Aorta (tissue), 5 donors: ENCODE results near the gene MYT1. TPM values are rescaled to one million over a fixed set of nuclear protein-coding genes. Genes with fewer than 3 reads are reported as not detected.
A peak's percentile ranks its signal among the peaks of the same experiment; 100 is the strongest.
"Not testable (repeated sequence)": the region's sequence is repeated elsewhere in the genome, so short reads cannot be mapped to it uniquely, and the experiment has no call there.

Experiments used
- ATAC-seq: fragments of 200-7000 bp; cut with Tn5 transposase; one replicate; pipeline ENCODE4 v1.9.1; 2022; ENCODE audit warnings: moderate library complexity; ENCODE audit not compliant: low FRiP score
- DNase-seq, 2 donors: peaks; one replicate each; pipeline ENCODE4 v3.0.0-alpha.2; 2020
- H3K27ac ChIP-seq, 2 donors: one replicate each; pipeline ENCODE4 v1.5.1; 2013; ENCODE audit warnings: low read length in 2 of 2, mild to moderate bottlenecking in 2 of 2, moderate library complexity in 2 of 2, control low read depth in 1 of 2, inconsistent platforms in 1 of 2, low read depth in 1 of 2
- H3K27me3 ChIP-seq, 2 donors: one replicate each; pipeline ENCODE4 v1.6.1; 2013; ENCODE audit warnings: control low read depth in 1 of 2, low read length in 1 of 2, mild to moderate bottlenecking in 1 of 2, moderate library complexity in 1 of 2; ENCODE audit not compliant: insufficient read depth in 2 of 2, control insufficient read depth in 1 of 2
- H3K36me3 ChIP-seq, 2 donors: one replicate each; pipeline ENCODE4 v1.6.1; 2013; ENCODE audit warnings: control low read depth in 1 of 2, low read length in 1 of 2, mild to moderate bottlenecking in 1 of 2; ENCODE audit not compliant: insufficient read depth in 2 of 2, control insufficient read depth in 1 of 2
- H3K4me1 ChIP-seq, 2 donors: one replicate each; pipeline ENCODE4 v1.6.1; 2013; ENCODE audit warnings: low read length in 2 of 2, control low read depth in 1 of 2, mild to moderate bottlenecking in 1 of 2, moderate library complexity in 1 of 2; ENCODE audit not compliant: insufficient read depth in 2 of 2, control insufficient read depth in 1 of 2
- H3K4me3 ChIP-seq, 2 donors: one replicate each; pipeline ENCODE4 v1.5.1; 2013; ENCODE audit warnings: low read length in 2 of 2, control low read depth in 1 of 2, mild to moderate bottlenecking in 1 of 2
- H3K9me3 ChIP-seq: one replicate; pipeline ENCODE4 v1.6.1; 2013; ENCODE audit warnings: mild to moderate bottlenecking, low read length; ENCODE audit not compliant: control insufficient read depth
- WGBS, 2 donors: extraction: QIAGEN DNeasy Blood & Tissue Kit; methylation state at CpG; one replicate each; pipeline ENCODE4 v1.1.7; 2013; 5-methylcytosine and 5-hydroxymethylcytosine counted together
- intact Hi-C, 2 donors: fragments of 100-400 bp; cut with DNase I; formaldehyde crosslinking; loops; one replicate each; pipeline versions ENCODE4 v1.14.2 to v1.15.0; 2022
- polyA plus RNA-seq, 2 donors: library from polyadenylated mRNA; stranded (reverse); fragments of 200-250 nt; gene quantifications; one replicate each; pipeline ENCODE4 v1.2.3, GENCODE V29; 2013
- total RNA-seq, 2 donors: library from RNA; stranded (reverse); fragmentation: NEBNext Ultra II Directional; extraction: Animal tissue kit (Norgen Biotek cat#: 25700); gene quantifications; one replicate each; pipeline ENCODE4 v1.2.1, GENCODE V29; 2021
- donor health status: healthy with polysubstance abuse.
- donor health status: Bipolar disorder and iron deficiency.
- donor health status: DM: no; HTN: no; CAD: no.
- donor health status: DM: no; HTN: no; CAD: no.
- donor health status: DM: yes; HTN: yes; CAD: no.

MYT1 gene
- total and polyA plus RNA-seq, 4 donors: not detected

DNA sequence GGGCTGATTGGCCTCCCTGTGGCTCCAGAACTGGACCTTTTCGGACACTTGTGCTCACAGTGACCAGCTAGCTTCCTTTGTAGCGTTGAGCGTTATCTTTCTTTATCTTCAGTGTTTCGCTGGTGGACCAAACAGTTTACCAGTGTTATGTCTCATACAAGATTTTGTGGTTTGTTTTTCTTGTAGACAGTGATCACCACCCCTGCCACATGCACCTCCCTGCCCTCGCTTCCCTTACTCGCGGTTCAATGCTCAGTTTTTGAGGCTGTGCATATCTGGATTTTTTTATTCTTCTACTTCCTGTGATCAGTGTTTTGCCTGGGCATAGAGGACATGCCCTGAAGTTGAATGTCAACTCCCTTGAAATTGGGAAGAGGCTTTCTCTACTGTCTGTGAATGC lies 16.4 kb downstream of the MYT1 start:
- Histone ChIP-seq H3K9me3 (no peaks in the 10 kb centered on the region), H3K4me3 (no peak overlapping the region), H3K36me3 (no peaks in the 10 kb centered on the region), H3K4me1 (no peaks in the 10 kb centered on the region), H3K27ac (no peak overlapping the region), H3K27me3 (no peaks in the 10 kb centered on the region)
- WGBS, 2 donors: 81 to 85% methylated on average over 7 of the region's 7 CpGs
- intact Hi-C loops: no loop called here
- ATAC-seq (no peak), DNase-seq (no peak)

- Histone ChIP-seq H3K27me3 (no peaks in the 10 kb centered on the region), H3K4me3 (no peak overlapping the region), H3K36me3 (no peaks in the 10 kb centered on the region), H3K4me1 (no peaks in the 10 kb centered on the region), H3K27ac (no peak overlapping the region), H3K9me3 (no peaks in the 10 kb centered on the region)
- 75 to 78% methylated on average over 5 of the region's 5 CpGs for WGBS, 2 donors
- no peak for DNase-seq
- intact Hi-C loops: no loop called here
- ATAC-seq: no peak
These were observed 17.1 kb downstream of the MYT1 start for GRCh38 chr20:64181391-64181790.

DNA sequence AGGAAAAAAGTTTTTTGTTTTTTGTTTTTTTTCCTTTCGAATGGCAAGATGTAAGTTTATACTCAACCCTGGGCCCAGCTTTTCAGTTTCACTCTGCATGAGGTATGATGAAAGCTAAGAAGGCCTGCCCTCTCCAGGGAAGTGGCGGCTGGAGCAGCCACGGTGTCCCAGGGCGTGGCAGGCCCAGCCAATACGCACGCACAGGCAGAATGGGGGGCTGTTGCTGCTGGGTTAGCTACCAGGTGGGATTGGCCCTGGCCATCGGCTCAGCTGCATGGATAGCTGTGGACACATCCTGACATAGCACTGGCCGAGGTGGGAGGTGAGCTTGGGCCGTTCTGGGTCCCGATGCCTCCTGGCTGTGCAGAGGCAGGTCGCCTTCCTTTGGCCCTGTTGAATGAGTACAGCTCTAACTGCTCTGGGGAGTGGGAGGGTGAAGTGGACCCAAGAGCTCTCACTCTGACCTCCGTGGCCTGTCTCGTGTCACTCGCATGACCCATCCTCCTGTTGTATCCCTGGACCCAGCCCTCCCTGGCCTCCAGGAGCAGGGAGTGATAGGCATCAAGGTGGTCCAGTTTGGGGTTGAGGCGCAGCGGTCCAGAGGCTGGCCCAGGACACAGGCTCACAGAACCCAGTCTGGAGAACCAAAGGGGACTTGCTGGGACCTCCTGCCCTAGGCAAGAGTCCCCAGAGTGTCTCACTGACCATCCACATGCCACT lies 18.1 kb downstream of the MYT1 start:
- no peaks in the 10 kb centered on the region for H3K9me3 ChIP-seq
- intact Hi-C loops: no loop called here
- H3K27me3 ChIP-seq: no peaks in the 10 kb centered on the region
- no peak overlapping the region for H3K27ac ChIP-seq
- DNase-seq: no peak
- H3K4me3 ChIP-seq: no peak overlapping the region
- H3K36me3 ChIP-seq: no peaks in the 10 kb centered on the region
- ATAC-seq: no peak
- no peaks in the 10 kb centered on the region for H3K4me1 ChIP-seq
- WGBS, 2 donors: 82 to 83% methylated on average over 15 to 16 of the region's 16 CpGs

DNA sequence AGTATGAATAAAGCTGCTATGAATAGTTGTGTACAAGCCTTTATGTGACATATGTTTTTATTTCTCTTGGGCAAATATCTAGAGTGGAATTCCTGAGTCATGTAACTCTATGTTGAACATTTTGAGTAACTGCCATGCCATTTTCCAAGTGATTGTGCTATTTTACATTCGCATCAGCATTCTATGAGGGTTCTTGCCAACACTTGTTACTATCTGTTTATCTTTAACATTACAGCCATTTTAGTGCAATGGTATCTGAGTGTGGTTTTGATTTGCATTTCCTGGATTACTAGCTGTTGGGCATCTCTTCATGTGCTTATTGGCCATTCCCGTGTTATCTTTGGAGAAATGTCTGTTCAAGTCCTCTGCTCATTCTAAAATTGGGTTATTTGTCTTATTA lies 19.1 kb downstream of the MYT1 start:
- H3K27ac ChIP-seq: no peak overlapping the region
- 18 to 29% methylated on average over 2 of the region's 2 CpGs for WGBS, 2 donors
- no peaks in the 10 kb centered on the region for H3K36me3 ChIP-seq
- no peaks in the 10 kb centered on the region for H3K9me3 ChIP-seq
- no peaks in the 10 kb centered on the region for H3K4me1 ChIP-seq
- no peak for ATAC-seq
- no peak overlapping the region for H3K4me3 ChIP-seq
- intact Hi-C loops: no loop called here
- no peak for DNase-seq
- no peaks in the 10 kb centered on the region for H3K27me3 ChIP-seq

GRCh38 chr20:64184795-64185194 lies 20.5 kb downstream of the MYT1 start:
- H3K9me3 ChIP-seq: no peaks in the 10 kb centered on the region
- H3K36me3 ChIP-seq: no peaks in the 10 kb centered on the region
- H3K4me3 ChIP-seq: no peak overlapping the region
- no peaks in the 10 kb centered on the region for H3K27me3 ChIP-seq
- intact Hi-C loops: no loop called here
- no peak overlapping the region for H3K27ac ChIP-seq
- DNase-seq: peak in 1 of 2 donors; percentile 9
- WGBS, 2 donors: 83 to 89% methylated on average over 12 of the region's 12 CpGs
- H3K4me1 ChIP-seq: no peaks in the 10 kb centered on the region
- no peak for ATAC-seq

DNA sequence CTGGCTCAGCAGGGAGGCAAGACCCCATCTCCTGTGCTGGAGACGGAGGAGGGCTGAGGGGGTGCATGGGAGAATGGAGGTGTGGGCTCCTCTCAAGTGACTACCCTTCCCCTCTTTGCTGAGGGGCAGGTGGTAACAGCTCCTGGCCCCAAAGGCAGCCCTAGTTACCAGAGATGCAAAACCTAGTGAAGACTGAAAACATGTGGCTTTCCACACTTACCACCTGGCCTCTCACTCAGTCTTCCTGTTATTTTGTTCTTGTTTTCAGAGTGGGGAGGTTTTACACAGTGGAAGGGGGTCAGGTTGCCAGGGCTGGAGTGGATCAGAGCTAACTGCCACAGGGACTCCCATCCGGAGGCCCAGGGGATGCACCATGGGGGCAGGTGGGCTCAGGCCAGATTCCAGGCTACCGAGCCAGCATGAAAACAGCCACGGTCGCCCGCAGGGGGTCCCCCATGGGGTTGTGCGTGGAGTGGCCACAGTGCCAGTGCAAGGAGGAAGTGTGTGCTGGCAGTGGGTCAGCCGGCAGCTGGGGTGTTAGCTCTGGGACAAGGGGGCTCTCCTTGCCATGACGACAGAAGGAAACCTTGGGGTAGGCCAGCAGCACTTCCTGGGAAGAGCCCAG lies 21.1 kb downstream of the MYT1 start:
- Histone ChIP-seq H3K27me3 (no peaks in the 10 kb centered on the region), H3K27ac (no peak overlapping the region), H3K4me1 (no peaks in the 10 kb centered on the region), H3K36me3 (no peaks in the 10 kb centered on the region), H3K4me3 (no peak overlapping the region), H3K9me3 (no peaks in the 10 kb centered on the region)
- intact Hi-C loops: no loop called here
- DNase-seq (peak in 1 of 2 donors; percentile 16), ATAC-seq (no peak)
- 82 to 86% methylated on average over 9 of the region's 9 CpGs for WGBS, 2 donors

- intact Hi-C loops: no loop called here
- Histone ChIP-seq H3K4me1 (no peaks in the 10 kb centered on the region), H3K9me3 (no peaks in the 10 kb centered on the region), H3K4me3 (no peak overlapping the region), H3K27ac (no peak overlapping the region), H3K36me3 (no peaks in the 10 kb centered on the region), H3K27me3 (no peaks in the 10 kb centered on the region)
- 92% methylated on average over 13 of the region's 13 CpGs for WGBS, 2 donors
- no peak for ATAC-seq
- DNase-seq: no peak
These were observed 21.9 kb downstream of the MYT1 start for GRCh38 chr20:64186071-64186598.

- H3K36me3 ChIP-seq, H3K4me3 ChIP-seq, intact Hi-C loops, H3K9me3 ChIP-seq, DNase-seq, H3K27ac ChIP-seq, ATAC-seq, H3K4me1 ChIP-seq, H3K27me3 ChIP-seq: not testable (repeated sequence)
- WGBS, 2 donors: 93 to 95% methylated on average over 24 of the region's 24 CpGs
These were observed 23.0 kb downstream of the MYT1 start for GRCh38 chr20:64187213-64187612.

GRCh38 chr20:64188091-64188490 lies 23.8 kb downstream of the MYT1 start:
- DNase-seq: no peak
- intact Hi-C loops: no loop called here
- no peaks in the 10 kb centered on the region for H3K9me3 ChIP-seq
- H3K4me1 ChIP-seq: no peaks in the 10 kb centered on the region
- H3K27me3 ChIP-seq: peaks cover 0 to 2% of the 10 kb centered on the region in 2 donors
- H3K4me3 ChIP-seq: no peak overlapping the region
- 87 to 93% methylated on average over 4 of the region's 4 CpGs for WGBS, 2 donors
- ATAC-seq: no peak
- no peaks in the 10 kb centered on the region for H3K36me3 ChIP-seq
- no peak overlapping the region for H3K27ac ChIP-seq
